Vagina (tissue), 2 donors: Measurements from ENCODE around the gene MTRF1.

Source experiments
- CTCF ChIP-seq, 3 experiments: fragments of 450-650 bp in 2 of 3; fragments of 200-600 bp in 1 of 3; sonication (generic) in 1 of 3; IDR thresholded peaks; one replicate each; pipeline ENCODE4 v1.5.1; 2017 to 2019; ENCODE audit warnings: antibody characterized with exemption in 3 of 3, mild to moderate bottlenecking in 2 of 3, moderate library complexity in 2 of 3
- POLR2A ChIP-seq, 2 donors: fragments of 450-650 bp; IDR thresholded peaks; one replicate each; pipeline ENCODE4 v1.6.1; 2017; ENCODE audit warnings: antibody characterized with exemption in 2 of 2, mild to moderate bottlenecking in 2 of 2, moderate library complexity in 2 of 2
- POLR2AphosphoS5 ChIP-seq, 2 donors: sonication (generic); formaldehyde crosslinking; IDR thresholded peaks; one replicate each; pipeline ENCODE4 v1.9.0; 2017; ENCODE audit warnings: antibody characterized with exemption in 2 of 2, mild to moderate bottlenecking in 2 of 2, low read depth in 1 of 2; ENCODE audit not compliant: insufficient read depth in 1 of 2

- TF ChIP-seq CTCF (IDR thresholded peaks at IDR 0.05) (no peak), POLR2A (IDR thresholded peaks at IDR 0.05) (no peak), POLR2AphosphoS5 (IDR thresholded peaks at IDR 0.05; ENCODE audit: insufficient read depth in 1 of 2, low read depth in 1 of 2) (no peak)
Measured at GRCh38 chr13:41267106-41267505, 3.7 kb upstream of the MTRF1 start.
